ENCODE measurements around the gene RHAG. TPM values are rescaled to one million over a fixed set of nuclear protein-coding genes. Genes with fewer than 3 reads are reported as not detected.

Gene RHAG
- total RNA-seq, result 2.5 TPM

GRCh38 chr6:49636713-49637349, at the start of gene RHAG:
RHAG (minus strand) TSS chr6:49636839; CDS start chr6:49636812, 27 bp downstream.
- no peak for DNase-seq (ENCODE audit: extremely low spot score in 2 of 2)
- intact Hi-C loops (cut with DNase I), result no loop called here
- Histone ChIP-seq H3K27me3 (no peaks in the 10 kb centered on the region), H3K36me3 (no peaks in the 10 kb centered on the region), H3K9me3 (no peaks in the 10 kb centered on the region), H3K27ac (no peak within 1 kb of the TSS), H3K4me1 (no peaks in the 10 kb centered on the region), H3K4me3 (no peak within 1 kb of the TSS)
- no peak for TF ChIP-seq POLR2AphosphoS5 (IDR thresholded peaks at IDR 0.05; ENCODE audit: insufficient read depth in 1 of 2, low read depth in 1 of 2)
- no peak for TF ChIP-seq CTCF (IDR thresholded peaks at IDR 0.05)
- TF ChIP-seq POLR2A (IDR thresholded peaks at IDR 0.05), result no peak

- DNase-seq (ENCODE audit: extremely low spot score in 2 of 2), result no peak
- H3K36me3 ChIP-seq, result no peaks in the 10 kb centered on the region
- H3K4me3 ChIP-seq, result no peak overlapping the region
Observed at GRCh38 chr6:49676671-49677281, 40.1 kb upstream of the RHAG start.

DNA sequence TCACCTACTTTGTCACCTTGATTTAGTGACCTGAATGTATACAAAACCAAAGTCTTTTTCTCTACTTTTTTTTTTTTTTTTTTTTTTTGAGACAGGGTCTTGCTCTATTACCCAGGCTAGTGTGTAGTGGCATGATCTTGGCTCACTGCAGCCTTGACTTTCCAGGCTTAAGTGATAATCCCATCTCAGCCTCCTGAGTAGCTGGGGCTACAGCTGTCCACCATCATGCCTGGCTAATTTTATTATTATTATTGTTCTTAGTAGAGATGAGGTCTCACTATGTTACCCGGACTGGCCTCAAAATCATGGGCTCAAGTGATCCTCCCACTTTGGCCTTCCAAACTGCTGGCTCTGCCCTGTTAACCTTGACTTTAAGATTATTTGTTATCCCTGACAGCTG, 39.2 kb upstream of the RHAG start:
- Histone ChIP-seq H3K36me3 (no peaks in the 10 kb centered on the region), H3K27ac (no peak overlapping the region), H3K9me3 (no peaks in the 10 kb centered on the region), H3K4me1 (no peaks in the 10 kb centered on the region), H3K4me3 (no peak overlapping the region), H3K27me3 (no peaks in the 10 kb centered on the region)
- TF ChIP-seq CTCF (IDR thresholded peaks at IDR 0.05) (no peak), POLR2AphosphoS5 (IDR thresholded peaks at IDR 0.05; ENCODE audit: insufficient read depth in 1 of 2, low read depth in 1 of 2) (no peak), POLR2A (IDR thresholded peaks at IDR 0.05) (no peak)
- no peak for DNase-seq (ENCODE audit: extremely low spot score in 2 of 2)
- intact Hi-C loops (cut with DNase I), result no loop called here

More at GRCh38 chr6:49676671-49677281, 40.1 kb upstream of the RHAG start:
- Histone ChIP-seq H3K27ac (no peak overlapping the region), H3K4me1 (no peaks in the 10 kb centered on the region), H3K9me3 (no peaks in the 10 kb centered on the region), H3K27me3 (no peaks in the 10 kb centered on the region)
- intact Hi-C loops (cut with DNase I), result no loop called here
- TF ChIP-seq POLR2A (IDR thresholded peaks at IDR 0.05), result no peak
- TF ChIP-seq POLR2AphosphoS5 (IDR thresholded peaks at IDR 0.05; ENCODE audit: insufficient read depth in 1 of 2, low read depth in 1 of 2), result no peak
- no peak for TF ChIP-seq CTCF (IDR thresholded peaks at IDR 0.05)

GRCh38 chr6:49668083-49668511, 31.5 kb upstream of the RHAG start:
- no peaks in the 10 kb centered on the region for H3K27me3 ChIP-seq
- H3K4me1 ChIP-seq, result no peaks in the 10 kb centered on the region
- H3K27ac ChIP-seq, result no peak overlapping the region
- H3K4me3 ChIP-seq, result no peak overlapping the region
- TF ChIP-seq POLR2AphosphoS5 (IDR thresholded peaks at IDR 0.05; ENCODE audit: insufficient read depth in 1 of 2, low read depth in 1 of 2) (no peak), POLR2A (IDR thresholded peaks at IDR 0.05) (no peak), CTCF (IDR thresholded peaks at IDR 0.05) (no peak)
- DNase-seq (ENCODE audit: extremely low spot score in 2 of 2), result no peak
- no peaks in the 10 kb centered on the region for H3K36me3 ChIP-seq
- no peaks in the 10 kb centered on the region for H3K9me3 ChIP-seq
- intact Hi-C loops (cut with DNase I), result no loop called here
